GM21717 (cell line): ENCODE results near the gene CROT.

Experiments used
- ATAC-seq: cut with Tn5 transposase; IDR thresholded peaks from one replicate; pipeline ENCODE4 v1.9.1; 2021; ENCODE audit warnings: mild to moderate bottlenecking, moderate library complexity; ENCODE audit not compliant: unreplicated experiment

Gene CROT

GRCh38 chr7:87345166-87345927, at the start of gene CROT:
TSS of gene CROT (plus strand) at chr7:87345664. CDS start at chr7:87349069, 3,405 bp downstream.
- peak; percentile 98 for ATAC-seq

- no peak for ATAC-seq
These were observed 44.7 kb upstream of the CROT start for GRCh38 chr7:87300756-87301155.

GRCh38 chr7:87310790-87311419, 34.6 kb upstream of the CROT start:
- no peak for ATAC-seq

- peak; percentile 56 for ATAC-seq
These were observed 33.1 kb upstream of the CROT start for GRCh38 chr7:87312215-87312865.

- ATAC-seq: peak; percentile 80
These were observed 29.3 kb upstream of the CROT start for GRCh38 chr7:87316097-87316700.

- ATAC-seq: no peak
These were observed 28.5 kb upstream of the CROT start for GRCh38 chr7:87316846-87317552.

- no peak for ATAC-seq
These were observed 27.7 kb upstream of the CROT start for GRCh38 chr7:87317691-87318245.

- ATAC-seq: peak; percentile 22
These were observed 26.7 kb upstream of the CROT start for GRCh38 chr7:87318741-87319140.

- ATAC-seq: peak; percentile 53
These were observed 26.3 kb upstream of the CROT start for GRCh38 chr7:87319154-87319581.

- no peak for ATAC-seq
These were observed 22.6 kb upstream of the CROT start for GRCh38 chr7:87322912-87323311.

- no peak for ATAC-seq
These were observed 19.7 kb upstream of the CROT start for GRCh38 chr7:87325576-87326370.

GRCh38 chr7:87328281-87328680, 17.2 kb upstream of the CROT start:
- no peak for ATAC-seq

- no peak for ATAC-seq
These were observed 15.1 kb upstream of the CROT start for GRCh38 chr7:87330316-87330715.

- no peak for ATAC-seq
These were observed 14.5 kb upstream of the CROT start for GRCh38 chr7:87330942-87331341.

- no peak for ATAC-seq
These were observed 13.7 kb upstream of the CROT start for GRCh38 chr7:87331687-87332252.

- no peak for ATAC-seq
These were observed 13.1 kb upstream of the CROT start for GRCh38 chr7:87332321-87332720.

- no peak for ATAC-seq
These were observed 9.3 kb upstream of the CROT start for GRCh38 chr7:87336136-87336535.

GRCh38 chr7:87337331-87337730, 8.1 kb upstream of the CROT start:
- ATAC-seq: no peak

GRCh38 chr7:87339373-87339897, 6.0 kb upstream of the CROT start:
- ATAC-seq: no peak
